IMR-90 (cell line): ENCODE measurements around the gene FN3KRP. TPM values are rescaled to one million over a fixed set of nuclear protein-coding genes. Genes with fewer than 3 reads are reported as not detected.

Source experiments
- ATAC-seq: fragments of 200-7000 bp; cut with Tn5 transposase; 2 replicates; pipeline ENCODE4 v1.9.1; 2020; ENCODE audit warnings: low read depth, mild to moderate bottlenecking, moderate library complexity
- BruUV-seq: library from RNA; stranded (reverse); fragments of 400-500 nt; replicated peaks from 2 replicates; lab custom pipeline; 2021; lab: Mats Ljungman, UMichigan
- CTCF ChIA-PET: fragments of 300-600 bp; formaldehyde crosslinking; extraction: SDS; loops from one replicate; lab custom pipeline; 2021; ENCODE audit warnings: antibody characterized with exemption; lab: Yijun Ruan, JAX
- POLR2A ChIA-PET: fragments of 300-600 bp; sonication (Branson Sonifier 250); formaldehyde crosslinking; loops from one replicate; lab custom pipeline; 2022; ENCODE audit warnings: antibody characterized with exemption; ENCODE audit not compliant: unreplicated experiment; lab: Charles Lee
- DNase-seq: peaks from one replicate; pipeline ENCODE4 v3.0.0; 2013
- H2AFZ ChIP-seq: replicated peaks from 2 replicates; pipeline ENCODE3; 2013; ENCODE audit warnings: low read length, mild to moderate bottlenecking; ENCODE audit not compliant: poor library complexity
- H2AK5ac ChIP-seq: 2 replicates; pipeline ENCODE4 v1.6.1; 2013; ENCODE audit warnings: low read depth, low read length, inconsistent platforms
- H2AK9ac ChIP-seq: replicated peaks from 2 replicates; pipeline ENCODE3; 2013; ENCODE audit warnings: mild to moderate bottlenecking, low read depth, low read length, moderate library complexity; ENCODE audit not compliant: poor library complexity
- H2BK120ac ChIP-seq: 2 replicates; pipeline ENCODE4 v1.6.1; 2013; ENCODE audit warnings: low read depth, low read length, inconsistent platforms
- H2BK15ac ChIP-seq: 3 replicates; pipeline ENCODE4 v1.6.1; 2013; ENCODE audit warnings: low read depth, low read length, inconsistent platforms
- H2BK20ac ChIP-seq: 2 replicates; pipeline ENCODE4 v1.6.1; 2013; ENCODE audit warnings: low read depth, mild to moderate bottlenecking, inconsistent platforms, low read length, moderate library complexity
- H2BK5ac ChIP-seq: 2 replicates; pipeline ENCODE4 v1.6.1; 2013; ENCODE audit warnings: mild to moderate bottlenecking, low read depth, low read length, inconsistent platforms; ENCODE audit not compliant: poor library complexity, severe bottlenecking
- H3K14ac ChIP-seq: replicated peaks from 2 replicates; pipeline ENCODE4 v1.6.1; 2013; ENCODE audit warnings: low read depth, low read length, inconsistent platforms
- H3K18ac ChIP-seq: 2 replicates; pipeline ENCODE4 v1.6.1; 2013; ENCODE audit warnings: low read depth, low read length, control low read depth
- H3K23ac ChIP-seq: 2 replicates; pipeline ENCODE4 v1.6.1; 2013; ENCODE audit warnings: low read depth, low read length, inconsistent platforms
- H3K27ac ChIP-seq: 2 replicates; pipeline ENCODE4 v1.5.1; 2013; ENCODE audit warnings: mild to moderate bottlenecking, control low read depth, low read length; ENCODE audit not compliant: insufficient read depth
- H3K27me3 ChIP-seq: 2 replicates; pipeline ENCODE4 v1.6.1; 2013; ENCODE audit warnings: low read length; ENCODE audit not compliant: control insufficient read depth, insufficient read depth
- H3K36me3 ChIP-seq: 2 replicates; pipeline ENCODE4 v1.6.1; 2013; ENCODE audit warnings: low read length, mixed read lengths; ENCODE audit not compliant: control insufficient read depth, insufficient read depth
- H3K4ac ChIP-seq: 2 replicates; pipeline ENCODE4 v1.6.1; 2013; ENCODE audit warnings: low read depth, low read length, inconsistent platforms
- H3K4me1 ChIP-seq: 2 replicates; pipeline ENCODE4 v1.6.1; 2013; ENCODE audit warnings: low read length, mixed read lengths; ENCODE audit not compliant: control insufficient read depth, insufficient read depth
- H3K4me2 ChIP-seq: 2 replicates; pipeline ENCODE4 v1.6.1; 2013; ENCODE audit warnings: low read depth, mild to moderate bottlenecking, control low read depth, low read length, moderate library complexity
- H3K4me3 ChIP-seq: 2 replicates; pipeline ENCODE4 v1.5.1; 2013; ENCODE audit warnings: low read depth, mild to moderate bottlenecking, control low read depth, low read length, moderate library complexity; ENCODE audit not compliant: insufficient read depth
- H3K56ac ChIP-seq: 2 replicates; pipeline ENCODE4 v1.6.1; 2013; ENCODE audit warnings: low read length, inconsistent platforms; ENCODE audit not compliant: insufficient read depth; ENCODE audit errors: extremely low read depth
- H3K79me1 ChIP-seq, 2 experiments: 2 replicates each; pipeline ENCODE4 v1.6.1; 2013; ENCODE audit warnings: low read length in 2 of 2, inconsistent platforms in 1 of 2, low read depth in 1 of 2
- H3K9ac ChIP-seq: 2 replicates; pipeline ENCODE4 v1.6.1; 2013; ENCODE audit warnings: low read depth, low read length, control low read depth
- H3K9me1 ChIP-seq: 2 replicates; pipeline ENCODE4 v1.6.1; 2013; ENCODE audit warnings: low read length, inconsistent platforms; ENCODE audit not compliant: insufficient read depth
- H3K9me3 ChIP-seq: 2 replicates; pipeline ENCODE4 v1.6.1; 2013; ENCODE audit warnings: low read length; ENCODE audit not compliant: control insufficient read depth, insufficient read depth
- H4K20me1 ChIP-seq: 2 replicates; pipeline ENCODE4 v1.6.1; 2013; ENCODE audit warnings: low read length, inconsistent platforms; ENCODE audit not compliant: insufficient read depth
- H4K5ac ChIP-seq: 2 replicates; pipeline ENCODE4 v1.6.1; 2013; ENCODE audit warnings: mild to moderate bottlenecking, low read depth, low read length, control low read depth
- H4K8ac ChIP-seq, 2 experiments: 2 replicates each; pipeline ENCODE4 v1.6.1; 2013; ENCODE audit warnings: low read depth in 2 of 2, low read length in 2 of 2, control low read depth in 1 of 2, inconsistent platforms in 1 of 2
- H4K91ac ChIP-seq: 2 replicates; pipeline ENCODE4 v1.6.1; 2013; ENCODE audit warnings: low read depth, low read length, inconsistent platforms; ENCODE audit not compliant: insufficient read depth
- BHLHE40 ChIP-seq: fragments of 150-350 bp; IDR thresholded peaks from 2 replicates; pipeline ENCODE4 v1.6.1; 2016; ENCODE audit warnings: mild to moderate bottlenecking, low read depth, low read length
- CEBPB ChIP-seq: IDR thresholded peaks from 2 replicates; pipeline ENCODE4 v1.6.1; 2012; ENCODE audit warnings: low read depth, low read length, improper control_type of control experiment
- CHD1 ChIP-seq: IDR thresholded peaks from 2 replicates; pipeline ENCODE4 v1.6.1; 2012; ENCODE audit warnings: low read depth, low read length, improper control_type of control experiment
- CTCF ChIP-seq: conservative IDR thresholded peaks from 2 replicates; pipeline ENCODE4 v1.5.1; 2012; ENCODE audit warnings: mild to moderate bottlenecking, low read depth, low read length, improper control_type of control experiment
- ELK1 ChIP-seq: fragments of 150-350 bp; IDR thresholded peaks from 2 replicates; pipeline ENCODE4 v1.6.1; 2016; ENCODE audit warnings: low read depth, mild to moderate bottlenecking, low read length, moderate library complexity, borderline replicate concordance
- FOS ChIP-seq: fragments of 150-350 bp; IDR thresholded peaks from 2 replicates; pipeline ENCODE4 v1.6.1; 2016; ENCODE audit warnings: low read depth, low read length
- MAFK ChIP-seq: IDR thresholded peaks from 2 replicates; pipeline ENCODE4 v1.6.1; 2012; ENCODE audit warnings: low read depth, low read length, improper control_type of control experiment
- MAZ ChIP-seq: IDR thresholded peaks from 2 replicates; pipeline ENCODE4 v1.6.1; 2012; ENCODE audit warnings: low read depth, mild to moderate bottlenecking, low read length, improper control_type of control experiment, moderate library complexity, borderline replicate concordance
- NFE2L2 ChIP-seq: fragments of 150-350 bp; IDR thresholded peaks from 2 replicates; pipeline ENCODE4 v1.6.1; 2016; ENCODE audit warnings: low read depth, mild to moderate bottlenecking, low read length
- POLR2A ChIP-seq: IDR thresholded peaks from 2 replicates; pipeline ENCODE4 v1.6.1; 2012; ENCODE audit warnings: mild to moderate bottlenecking, low read depth, low read length
- RAD21 ChIP-seq: IDR thresholded peaks from 2 replicates; pipeline ENCODE4 v1.6.1; 2012; ENCODE audit warnings: low read length, improper control_type of control experiment
- RCOR1 ChIP-seq: IDR thresholded peaks from 2 replicates; pipeline ENCODE4 v1.6.1; 2012; ENCODE audit warnings: mild to moderate bottlenecking, low read length, improper control_type of control experiment; ENCODE audit not compliant: insufficient replicate concordance
- RFX5 ChIP-seq: IDR thresholded peaks from 2 replicates; pipeline ENCODE4 v1.8.0; 2012; ENCODE audit warnings: low read depth, mild to moderate bottlenecking, low read length, moderate library complexity
- SMC3 ChIP-seq: fragments of 150-350 bp; IDR thresholded peaks from 2 replicates; pipeline ENCODE4 v1.6.1; 2016; ENCODE audit warnings: low read depth, mild to moderate bottlenecking, antibody characterized with exemption, low read length, moderate library complexity
- USF2 ChIP-seq: fragments of 150-350 bp; IDR thresholded peaks from 2 replicates; pipeline ENCODE4 v1.6.1; 2017; ENCODE audit warnings: mild to moderate bottlenecking, antibody characterized with exemption, low read length, low read depth
- WGBS, 2 experiments: methylation state at CpG; one replicate each; pipeline versions ENCODE4 v1.1.5 to v1.1.7; 2013; ENCODE audit warnings: missing lambda C conversion rate in 2 of 2; ENCODE audit not compliant: insufficient read length in 1 of 2; ENCODE audit errors: extremely low coverage in 2 of 2; 5-methylcytosine and 5-hydroxymethylcytosine counted together
- dilution Hi-C: fragments of 300-500 bp; cut with HindIII; formaldehyde crosslinking; loops from one replicate; pipeline ENCODE4 v1.14.3; 2018; ENCODE audit warnings: low sequenced_read_pairs; ENCODE audit not compliant: unreplicated experiment
- in situ Hi-C: fragments of 300-500 bp; cut with MboI; formaldehyde crosslinking; loops from 3 replicates; pipeline ENCODE4 v1.14.3; 2019; ENCODE audit warnings: low sequenced_read_pairs, inconsistent platforms, mixed read lengths
- intact Hi-C: fragments of 100-400 bp; cut with micrococcal nuclease; formaldehyde crosslinking; loops from 2 replicates; pipeline ENCODE4 v1.10.0; 2022
- polyA plus RNA-seq, 3 experiments: library from polyadenylated mRNA; depleted of rRNA; stranded (reverse); fragments of >200 nt; gene quantifications; 2 replicates each; pipeline ENCODE4 v1.2.3, GENCODE V29; 2012; ENCODE audit warnings: low replicate concordance in 1 of 3
- total RNA-seq: library from RNA; depleted of rRNA; stranded (reverse); fragments of >200 nt; gene quantifications from 2 replicates; pipeline ENCODE4 v1.2.3, GENCODE V29; 2012

The FN3KRP gene
- total and polyA plus RNA-seq, 2 of the 4 experiments (the other 2 are of a cell fraction) = 18.6 to 20.3 TPM

- no peak overlapping the region for H3K27ac ChIP-seq
- no peak overlapping the region for H4K5ac ChIP-seq
- no peak overlapping the region for H3K18ac ChIP-seq
- dilution Hi-C loops = no loop called here
- no TSS peak for BruUV-seq
- H3K79me1 ChIP-seq = no peaks in the 10 kb centered on the region
- H2BK15ac ChIP-seq = no peak overlapping the region
- no peak overlapping the region for H2AK5ac ChIP-seq
- H3K9me3 ChIP-seq = no peaks in the 10 kb centered on the region
- DNase-seq (no peak), ATAC-seq (no peak)
- H4K91ac ChIP-seq = no peak overlapping the region
- peaks cover under 1% of the 10 kb centered on the region; the same call in 1 of the 2 replicates for H3K4me1 ChIP-seq
- H2BK120ac ChIP-seq = no peak overlapping the region
- no peak overlapping the region for H4K8ac ChIP-seq
- no peak overlapping the region for H3K4ac ChIP-seq
- intact Hi-C loops = no loop called here
- H2BK5ac ChIP-seq = no peak overlapping the region
- in situ Hi-C loops = no loop called here
- H3K36me3 ChIP-seq = no peaks in the 10 kb centered on the region
- H3K14ac ChIP-seq = no peak overlapping the region
- H3K56ac ChIP-seq = no peak overlapping the region
- no peak overlapping the region for H2BK20ac ChIP-seq
- peak overlapping the region; percentile 32 for H2AFZ ChIP-seq
- H3K27me3 ChIP-seq = peaks cover 8% of the 10 kb centered on the region; the same call in 1 of the 2 replicates
- H3K4me3 ChIP-seq = no peak overlapping the region
- POLR2A ChIA-PET = no interaction called here
- H2AK9ac ChIP-seq = no peak overlapping the region
- CTCF ChIA-PET = no interaction called here
- H4K20me1 ChIP-seq = no peaks in the 10 kb centered on the region
- H3K23ac ChIP-seq = no peak overlapping the region
- H3K4me2 ChIP-seq = no peak overlapping the region
- 61% methylated on average over 14 of the region's 38 CpGs; no CpG with 5 or more reads in 1 of the 2 experiments for WGBS, 2 experiments
- peaks cover 3% of the 10 kb centered on the region for H3K9me1 ChIP-seq
- no peak overlapping the region for H3K9ac ChIP-seq
- TF ChIP-seq CTCF (no peak), MAZ (no peak), MAFK (no peak), NFE2L2 (no peak), CEBPB (no peak), CHD1 (no peak), RAD21 (no peak), SMC3 (no peak), POLR2A (no peak), FOS (no peak), USF2 (no peak), RFX5 (no peak), RCOR1 (no peak), ELK1 (no peak), BHLHE40 (no peak)
These were observed 12.3 kb upstream of the FN3KRP start for GRCh38 chr17:82703935-82704865.
